Kidney (tissue), 14 donors: ENCODE data around the gene SNX13. TPM values are rescaled to one million over a fixed set of nuclear protein-coding genes. Genes with fewer than 3 reads are reported as not detected.

Experiments
- DNase-seq, 5 donors: peaks; one replicate each; pipeline ENCODE4 v3.0.0-alpha.2; 2013 to 2020
- FAIRE-seq: peaks from 2 replicates; lab custom pipeline; 2012; peaks lifted over from hg19 to GRCh38; lab: Jason Lieb, UNC
- H3K27ac ChIP-seq, 2 donors: one replicate each; pipeline ENCODE4 v1.7.0; 2013; ENCODE audit warnings: low read depth in 2 of 2, low read length in 2 of 2, inconsistent platforms in 1 of 2
- H3K27me3 ChIP-seq: one replicate; pipeline ENCODE4 v1.7.1; 2013; ENCODE audit warnings: low read length, inconsistent platforms; ENCODE audit not compliant: control insufficient read depth, insufficient read depth
- H3K36me3 ChIP-seq, 3 donors: one replicate each; pipeline versions ENCODE4 v1.7.0 to v1.7.1; 2013; ENCODE audit warnings: low read length in 3 of 3, control low read depth in 1 of 3, inconsistent platforms in 1 of 3; ENCODE audit not compliant: insufficient read depth in 3 of 3, control insufficient read depth in 2 of 3
- H3K4me1 ChIP-seq, 3 donors: one replicate each; pipeline versions ENCODE4 v1.7.0 to v1.7.1; 2013; ENCODE audit warnings: low read length in 3 of 3, inconsistent platforms in 1 of 3, low read depth in 1 of 3; ENCODE audit not compliant: control insufficient read depth in 2 of 3, insufficient read depth in 2 of 3
- H3K4me3 ChIP-seq, 3 donors: one replicate each; pipeline versions ENCODE4 v1.7.0 to v1.8.1; 2013; ENCODE audit warnings: low read length in 3 of 3, control low read depth in 1 of 3, inconsistent platforms in 1 of 3
- H3K9ac ChIP-seq, 3 donors: one replicate each; pipeline versions ENCODE4 v1.7.0 to v1.7.1; 2013; ENCODE audit warnings: low read length in 3 of 3, control low read depth in 1 of 3, inconsistent platforms in 1 of 3
- H3K9me3 ChIP-seq, 3 donors: one replicate each; pipeline versions ENCODE4 v1.7.0 to v1.7.1; 2013; ENCODE audit warnings: low read length in 3 of 3, control low read depth in 1 of 3, inconsistent platforms in 1 of 3; ENCODE audit not compliant: control insufficient read depth in 2 of 3, insufficient read depth in 1 of 3
- CTCF ChIP-seq: IDR thresholded peaks from 3 replicates; pipeline ENCODE4 v1.5.1; 2012; ENCODE audit warnings: mild to moderate bottlenecking, moderate library complexity, borderline replicate concordance; ENCODE audit not compliant: insufficient read depth; ENCODE audit errors: extremely low read depth
- intact Hi-C: fragments of 100-400 bp; cut with DNase I; formaldehyde crosslinking; loops from one replicate; pipeline ENCODE4 v1.11.1; 2022
- polyA plus RNA-seq: library from polyadenylated mRNA; stranded (reverse); fragments of 350-450 nt; fragmentation: Illumina TruSeq; extraction: RNeasy Lipid Tissue Mini Kit (QIAGEN cat#74804); gene quantifications from one replicate; pipeline ENCODE4 v1.2.3, GENCODE V29; 2014; ENCODE audit warnings: low read depth, low replicate concordance; ENCODE audit not compliant: insufficient read depth
- total RNA-seq: library from RNA; stranded (reverse); fragmentation: NEBNext Ultra II Directional; extraction: Animal tissue kit (Norgen Biotek cat#: 25700); gene quantifications from one replicate; pipeline ENCODE4 v1.2.1, GENCODE V29; 2021
- donor health status: control.
- donor health status: control.
- donor health status: control.
- donor health status: control.
- donor health status: control.
- donor health status: DM: yes; HTN: yes; CAD: no.
- donor health status: Normal renal cell carcinoma (clear cell type).

The SNX13 gene
- total and polyA plus RNA-seq, 2 donors from 2014 or later = 9.9 to 57.0 TPM

- no peak overlapping the region for H3K9ac ChIP-seq
- no peaks in the 10 kb centered on the region for H3K36me3 ChIP-seq
- no peak for TF ChIP-seq CTCF
- H3K4me1 ChIP-seq = no peaks in the 10 kb centered on the region
- no peak for DNase-seq
- no peaks in the 10 kb centered on the region for H3K27me3 ChIP-seq
- H3K9me3 ChIP-seq = peaks cover 0 to 4% (median 0%) of the 10 kb centered on the region in 3 donors
- FAIRE-seq = no peak
- H3K4me3 ChIP-seq = no peak overlapping the region
- H3K27ac ChIP-seq = no peak overlapping the region
- intact Hi-C loops = no loop called here
These were observed 23.0 kb upstream of the SNX13 start for GRCh38 chr7:17963281-17963680.

- H3K9me3 ChIP-seq = peaks cover 0 to 4% (median 0%) of the 10 kb centered on the region in 3 donors
- no peak overlapping the region for H3K9ac ChIP-seq
- H3K27ac ChIP-seq = no peak overlapping the region
- FAIRE-seq (no peak), DNase-seq (no peak)
- H3K36me3 ChIP-seq = no peaks in the 10 kb centered on the region
- TF ChIP-seq CTCF = no peak
- intact Hi-C loops = no loop called here
- H3K4me1 ChIP-seq = no peaks in the 10 kb centered on the region
- no peaks in the 10 kb centered on the region for H3K27me3 ChIP-seq
- H3K4me3 ChIP-seq = no peak overlapping the region
These were observed 22.4 kb upstream of the SNX13 start for GRCh38 chr7:17962652-17963051.

- intact Hi-C loops = no loop called here
- no peaks in the 10 kb centered on the region for H3K36me3 ChIP-seq
- no peak for TF ChIP-seq CTCF
- FAIRE-seq (no peak), DNase-seq (no peak)
- no peak overlapping the region for H3K4me3 ChIP-seq
- H3K27ac ChIP-seq = no peak overlapping the region
- H3K27me3 ChIP-seq = no peaks in the 10 kb centered on the region
- H3K4me1 ChIP-seq = no peaks in the 10 kb centered on the region
- no peak overlapping the region for H3K9ac ChIP-seq
- H3K9me3 ChIP-seq = no peaks in the 10 kb centered on the region
These were observed 17.6 kb upstream of the SNX13 start for GRCh38 chr7:17957871-17958270.

- no peak for TF ChIP-seq CTCF
- no peak for FAIRE-seq
- intact Hi-C loops = no loop called here
These were observed 12.1 kb upstream of the SNX13 start for GRCh38 chr7:17952387-17952786.

More at GRCh38 chr7:17952387-17952786, 12.1 kb upstream of the SNX13 start:
- Histone ChIP-seq H3K27me3 (no peaks in the 10 kb centered on the region), H3K4me1 (no peaks in the 10 kb centered on the region), H3K9ac (no peak overlapping the region), H3K27ac (no peak overlapping the region), H3K4me3 (no peak overlapping the region), H3K9me3 (no peaks in the 10 kb centered on the region), H3K36me3 (no peaks in the 10 kb centered on the region)
- no peak for DNase-seq
